GM06990 (cell line): ENCODE data around the gene GOLGA3.
"Not testable (repeated sequence)": the region's sequence is repeated elsewhere in the genome, so short reads cannot be mapped to it uniquely, and the experiment has no call there.

Experiments
- DNase-seq: peaks from one replicate; pipeline ENCODE4 v3.0.0-alpha.2; 2011; ENCODE audit not compliant: insufficient read length; ENCODE audit errors: extremely low read depth
- H3K27me3 ChIP-seq: replicated peaks from 2 replicates; pipeline ENCODE4 v1.6.0; 2011; ENCODE audit warnings: low read length; ENCODE audit not compliant: control insufficient read depth, insufficient read depth
- H3K36me3 ChIP-seq: 2 replicates; pipeline ENCODE4 v1.5.1; 2011; ENCODE audit warnings: low read length; ENCODE audit not compliant: control insufficient read depth, insufficient read depth
- H3K4me3 ChIP-seq: replicated peaks from 2 replicates; pipeline ENCODE4 v1.5.1; 2011; ENCODE audit warnings: low read depth, mild to moderate bottlenecking, control low read depth, low read length
- CTCF ChIP-seq: IDR thresholded peaks from 2 replicates; pipeline ENCODE4 v1.5.1; 2011; ENCODE audit warnings: low read length, control low read depth, mild to moderate bottlenecking, inconsistent platforms; ENCODE audit not compliant: insufficient read depth, poor library complexity, severe bottlenecking

The GOLGA3 gene

GRCh38 chr12:132795847-132796246 lies 32.8 kb downstream of the GOLGA3 start:
- no peak for TF ChIP-seq CTCF
- Histone ChIP-seq H3K4me3 (no peak overlapping the region), H3K36me3 (peaks cover 39% of the 10 kb centered on the region), H3K27me3 (no peaks in the 10 kb centered on the region)
- no peak for DNase-seq

GRCh38 chr12:132791940-132792339 lies 36.7 kb downstream of the GOLGA3 start:
- DNase-seq, H3K4me3 ChIP-seq, H3K27me3 ChIP-seq: not testable (repeated sequence)
- H3K36me3 ChIP-seq: peaks cover 33% of the 10 kb centered on the region

GRCh38 chr12:132789099-132789471 lies 39.6 kb downstream of the GOLGA3 start:
- Histone ChIP-seq H3K27me3 (no peaks in the 10 kb centered on the region), H3K36me3 (peaks cover 33% of the 10 kb centered on the region), H3K4me3 (no peak overlapping the region)
- no peak for DNase-seq
- no peak for TF ChIP-seq CTCF

- H3K4me3 ChIP-seq: no peak overlapping the region
- TF ChIP-seq CTCF: no peak
- DNase-seq: no peak
- H3K27me3 ChIP-seq: no peaks in the 10 kb centered on the region
- H3K36me3 ChIP-seq: peaks cover 33% of the 10 kb centered on the region
These were observed 40.1 kb downstream of the GOLGA3 start for GRCh38 chr12:132788375-132789098.

GRCh38 chr12:132787877-132788276 lies 40.8 kb downstream of the GOLGA3 start:
- no peak for DNase-seq
- Histone ChIP-seq H3K27me3 (no peaks in the 10 kb centered on the region), H3K36me3 (peaks cover 37% of the 10 kb centered on the region), H3K4me3 (no peak overlapping the region)
- no peak for TF ChIP-seq CTCF

- Histone ChIP-seq H3K27me3 (no peaks in the 10 kb centered on the region), H3K36me3 (peaks cover 42% of the 10 kb centered on the region)
These were observed 42.5 kb downstream of the GOLGA3 start for GRCh38 chr12:132786192-132786591.

More at GRCh38 chr12:132786192-132786591, 42.5 kb downstream of the GOLGA3 start:
- DNase-seq: no peak
- no peak for TF ChIP-seq CTCF
- H3K4me3 ChIP-seq: no peak overlapping the region
